22Rv1 (cell line): ENCODE data around the gene RARS1.

Experiments
- CTCF ChIP-seq: fragments of 450-650 bp; IDR thresholded peaks from 2 replicates; pipeline ENCODE4 v1.5.1; 2017; ENCODE audit warnings: mild to moderate bottlenecking
- ZFX ChIP-seq: fragments of 450-650 bp; IDR thresholded peaks from 2 replicates; pipeline ENCODE4 v1.6.1; 2017; ENCODE audit warnings: antibody characterized with exemption, borderline replicate concordance

GRCh38 chr5:168528521-168529373 is 42.5 kb downstream of the RARS1 start, which contains the start of gene FBLL1:
- TF ChIP-seq CTCF (no peak), ZFX (no peak)
